ENCODE data around the gene CPZ.

DNA sequence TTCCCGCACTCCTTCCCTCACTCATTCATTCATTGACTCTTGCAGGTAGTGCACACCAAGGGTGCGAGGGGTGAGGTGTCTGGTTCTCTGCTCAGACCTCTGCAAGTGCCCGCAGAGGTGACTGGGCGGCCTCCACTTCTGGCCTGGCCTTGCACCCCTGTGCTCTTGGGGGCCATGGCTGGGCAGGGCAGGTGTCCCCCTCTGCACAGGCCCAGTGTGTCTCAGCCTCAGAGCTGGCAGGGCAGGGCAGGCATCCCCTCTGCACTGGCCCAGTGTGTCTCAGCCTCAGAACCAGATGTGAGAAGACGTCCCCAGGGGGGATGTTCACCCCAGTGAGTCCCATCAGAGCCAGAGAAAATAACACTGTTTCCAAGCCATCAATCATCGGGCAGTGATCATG lies 16.8 kb downstream of the CPZ start:
- TF ChIP-seq, protein P1, sequence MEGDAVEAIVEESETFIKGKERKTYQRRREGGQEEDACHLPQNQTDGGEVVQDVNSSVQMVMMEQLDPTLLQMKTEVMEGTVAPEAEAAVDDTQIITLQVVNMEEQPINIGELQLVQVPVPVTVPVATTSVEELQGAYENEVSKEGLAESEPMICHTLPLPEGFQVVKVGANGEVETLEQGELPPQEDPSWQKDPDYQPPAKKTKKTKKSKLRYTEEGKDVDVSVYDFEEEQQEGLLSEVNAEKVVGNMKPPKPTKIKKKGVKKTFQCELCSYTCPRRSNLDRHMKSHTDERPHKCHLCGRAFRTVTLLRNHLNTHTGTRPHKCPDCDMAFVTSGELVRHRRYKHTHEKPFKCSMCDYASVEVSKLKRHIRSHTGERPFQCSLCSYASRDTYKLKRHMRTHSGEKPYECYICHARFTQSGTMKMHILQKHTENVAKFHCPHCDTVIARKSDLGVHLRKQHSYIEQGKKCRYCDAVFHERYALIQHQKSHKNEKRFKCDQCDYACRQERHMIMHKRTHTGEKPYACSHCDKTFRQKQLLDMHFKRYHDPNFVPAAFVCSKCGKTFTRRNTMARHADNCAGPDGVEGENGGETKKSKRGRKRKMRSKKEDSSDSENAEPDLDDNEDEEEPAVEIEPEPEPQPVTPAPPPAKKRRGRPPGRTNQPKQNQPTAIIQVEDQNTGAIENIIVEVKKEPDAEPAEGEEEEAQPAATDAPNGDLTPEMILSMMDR (IDR thresholded peaks at IDR 0.05) = no peak
- TF ChIP-seq POLR2A (IDR thresholded peaks at IDR 0.05) = no peak
